SKM-1 (cell line): ENCODE results near the gene PLXNC1.
A peak's percentile ranks its signal among the peaks of the same experiment; 100 is the strongest.

Source experiments
- DNase-seq: peaks from one replicate; lab custom pipeline; 2025; ENCODE audit not compliant: unreplicated experiment; lab: John Stamatoyannopoulos, UW

Gene PLXNC1

GRCh38 chr12:94157181-94157580, 8.8 kb downstream of the PLXNC1 start:
- DNase-seq: no peak

- no peak for DNase-seq
Observed at GRCh38 chr12:94157981-94158411, 9.6 kb downstream of the PLXNC1 start.

GRCh38 chr12:94158666-94159065, 10.3 kb downstream of the PLXNC1 start:
- DNase-seq: no peak

GRCh38 chr12:94162108-94162507, 13.7 kb downstream of the PLXNC1 start:
- DNase-seq: no peak

- DNase-seq: no peak
Observed at GRCh38 chr12:94163850-94164249, 15.5 kb downstream of the PLXNC1 start.

- DNase-seq: no peak
Observed at GRCh38 chr12:94165138-94165537, 16.8 kb downstream of the PLXNC1 start.

- no peak for DNase-seq
Observed at GRCh38 chr12:94165670-94166364, 17.4 kb downstream of the PLXNC1 start.

GRCh38 chr12:94167071-94167755, 18.8 kb downstream of the PLXNC1 start:
- no peak for DNase-seq

- DNase-seq: no peak
Observed at GRCh38 chr12:94167756-94168416, 19.5 kb downstream of the PLXNC1 start.

GRCh38 chr12:94169495-94169894, 21.1 kb downstream of the PLXNC1 start:
- no peak for DNase-seq

- no peak for DNase-seq
Observed at GRCh38 chr12:94169966-94170689, 21.8 kb downstream of the PLXNC1 start.

GRCh38 chr12:94170690-94171594, 22.6 kb downstream of the PLXNC1 start:
- DNase-seq: no peak

- no peak for DNase-seq
Observed at GRCh38 chr12:94171595-94171930, 23.2 kb downstream of the PLXNC1 start.

- DNase-seq: no peak
Observed at GRCh38 chr12:94172031-94172430, 23.7 kb downstream of the PLXNC1 start.

GRCh38 chr12:94172973-94173372, 24.6 kb downstream of the PLXNC1 start:
- DNase-seq: no peak

- DNase-seq: no peak
Observed at GRCh38 chr12:94173660-94174265, 25.4 kb downstream of the PLXNC1 start.

- DNase-seq: peak; percentile 14
Observed at GRCh38 chr12:94174576-94174975, 26.2 kb downstream of the PLXNC1 start.

- no peak for DNase-seq
Observed at GRCh38 chr12:94175763-94176668, 27.6 kb downstream of the PLXNC1 start.

- DNase-seq: no peak
Observed at GRCh38 chr12:94178054-94178453, 29.7 kb downstream of the PLXNC1 start.
